Astrocyte of the hippocampus (primary cell): ENCODE data around the gene LOC128125822.
"Not testable (repeated sequence)": the region's sequence is repeated elsewhere in the genome, so short reads cannot be mapped to it uniquely, and the experiment has no call there.

Experiments
- DNase-seq: peaks from one replicate; pipeline ENCODE4 v3.0.0; 2011; ENCODE audit warnings: low read depth, low spot score

LOC128125822 gene

DNA sequence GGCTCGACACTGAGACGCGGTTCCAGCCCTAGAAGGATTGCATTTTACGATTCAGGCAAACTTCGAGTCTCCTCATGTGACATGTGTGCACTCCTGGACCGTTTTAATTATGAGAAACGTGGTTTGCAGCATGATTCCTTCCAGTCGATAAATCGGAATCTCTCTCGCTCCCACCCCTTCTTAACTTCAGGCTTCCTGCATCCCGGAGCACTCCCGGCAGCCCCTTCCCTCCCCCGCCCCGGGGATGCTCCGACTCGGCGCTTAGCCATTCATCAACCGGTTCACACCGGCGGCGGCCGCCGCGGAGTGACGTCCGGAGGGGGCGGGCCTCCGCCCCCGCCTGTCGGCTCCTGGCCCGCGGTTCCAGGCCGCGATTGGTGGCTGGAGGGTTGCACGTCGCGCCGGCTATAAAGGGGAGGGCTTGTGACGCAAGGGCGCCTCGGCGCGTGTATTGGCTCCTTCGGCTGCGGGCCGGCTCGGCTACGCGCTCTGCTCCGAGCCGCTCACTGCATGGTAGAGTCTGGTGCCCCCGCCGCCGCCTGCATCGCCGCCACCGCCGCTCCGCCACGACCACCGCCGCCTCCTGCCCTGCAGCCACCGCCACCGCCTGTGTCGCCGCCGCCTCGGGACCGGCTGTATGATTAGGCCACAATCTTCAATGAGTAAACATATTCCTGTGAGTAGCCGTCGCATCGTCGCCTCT is at the start of gene LOC128125822, which contains the start of gene PTP4A1:
LOC128125822 (plus strand) TSS at position 437 of the 703 bp plus-strand sequence.
PTP4A1 (plus strand) TSS at position 437 of the 703 bp plus-strand sequence. CDS start 4,401 bp downstream, outside the sequence.
- peak; percentile 100 for DNase-seq

DNA sequence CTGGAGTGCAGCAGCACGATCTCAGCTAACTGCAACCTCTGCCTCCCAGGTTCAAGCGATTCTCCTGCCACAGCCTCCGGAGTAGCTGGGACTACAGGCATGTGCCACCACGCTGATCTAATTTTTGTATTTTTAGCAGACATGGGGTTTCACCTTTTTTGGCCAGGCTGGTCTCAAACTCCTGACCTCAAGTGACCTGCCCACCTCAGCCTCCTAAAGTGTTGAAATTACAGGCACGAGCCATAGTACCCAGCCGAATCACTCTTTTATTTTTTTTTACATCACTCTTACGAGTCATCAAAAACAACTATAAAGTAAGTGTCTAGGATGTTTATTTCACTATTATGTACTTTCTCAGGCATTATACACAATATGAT is 49.4 kb upstream of the LOC128125822 start:
- not testable (repeated sequence) for DNase-seq

DNA sequence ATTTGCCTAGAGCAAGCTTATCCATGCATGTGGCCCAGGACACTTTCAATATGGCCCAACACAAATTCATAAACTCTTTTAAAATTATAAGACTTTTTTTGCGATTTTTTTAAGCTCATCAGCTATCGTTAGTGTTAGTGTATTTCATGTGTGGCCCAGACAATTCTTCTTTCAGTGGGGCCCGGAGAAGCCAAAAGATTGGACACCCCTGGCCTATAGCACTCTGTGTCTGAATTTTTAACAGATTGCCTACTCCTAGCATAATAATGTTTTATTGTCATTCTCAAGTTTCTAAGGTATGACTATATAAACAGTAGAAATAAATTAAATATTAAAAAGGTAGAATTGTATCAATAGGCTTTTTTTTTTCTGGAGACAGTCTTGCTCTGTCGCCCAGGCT is 48.6 kb upstream of the LOC128125822 start:
- DNase-seq = no peak

DNA sequence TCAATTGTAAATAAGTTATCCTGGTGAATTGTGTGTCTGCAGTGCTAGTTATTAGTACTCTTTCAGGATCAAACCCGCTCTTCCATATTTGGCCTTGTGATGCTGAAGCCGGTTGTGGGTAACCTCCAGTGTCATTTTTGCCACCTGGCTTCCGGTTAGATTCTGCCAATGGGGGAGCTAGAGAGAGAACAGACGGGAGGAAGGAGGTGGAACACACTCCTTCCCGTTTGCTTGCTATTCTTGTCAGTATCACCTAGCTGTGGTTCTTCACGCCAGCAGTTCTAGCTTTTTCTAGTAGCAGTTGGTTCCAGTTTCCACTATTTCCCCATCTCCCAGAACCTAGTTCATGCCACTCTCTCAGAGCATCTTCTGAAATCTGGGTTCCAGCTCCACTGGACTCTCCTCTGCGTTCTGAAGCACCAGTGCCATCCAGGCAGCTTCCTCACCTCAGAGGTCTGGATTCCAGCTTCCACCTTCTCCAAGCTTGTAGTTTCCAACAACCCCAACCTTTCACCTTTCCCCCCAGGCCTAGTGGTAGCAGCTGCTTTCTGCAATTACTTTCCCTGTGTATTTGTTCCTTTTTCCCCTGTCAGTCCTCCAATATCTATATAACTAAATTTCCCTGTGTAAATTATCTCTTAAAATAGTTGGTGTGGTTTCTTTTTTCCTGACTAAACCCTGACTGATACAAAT is 46.9 kb upstream of the LOC128125822 start:
- no peak for DNase-seq

DNA sequence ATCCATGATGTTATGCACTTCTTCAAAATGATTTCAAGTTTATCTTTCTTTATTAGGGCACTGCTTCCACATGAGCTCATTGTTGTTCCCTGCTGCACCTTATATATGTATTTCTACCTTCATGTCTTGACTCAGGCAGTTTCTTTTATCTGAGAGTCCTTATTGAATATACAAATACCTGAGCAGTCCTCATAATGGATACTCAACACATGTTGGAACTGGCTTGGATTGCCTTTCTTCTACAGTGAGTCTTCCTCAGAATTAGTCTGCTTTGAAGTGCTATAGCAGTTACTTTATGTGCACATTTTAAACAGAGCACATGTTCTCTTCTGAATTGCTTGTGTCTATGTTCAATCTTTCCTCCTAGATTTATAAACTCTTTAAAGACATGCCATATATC is 45.3 kb upstream of the LOC128125822 start:
- no peak for DNase-seq

- peak; percentile 88 for DNase-seq
These were observed 44.4 kb upstream of the LOC128125822 start for GRCh38 chr6:63527658-63528514.

DNA sequence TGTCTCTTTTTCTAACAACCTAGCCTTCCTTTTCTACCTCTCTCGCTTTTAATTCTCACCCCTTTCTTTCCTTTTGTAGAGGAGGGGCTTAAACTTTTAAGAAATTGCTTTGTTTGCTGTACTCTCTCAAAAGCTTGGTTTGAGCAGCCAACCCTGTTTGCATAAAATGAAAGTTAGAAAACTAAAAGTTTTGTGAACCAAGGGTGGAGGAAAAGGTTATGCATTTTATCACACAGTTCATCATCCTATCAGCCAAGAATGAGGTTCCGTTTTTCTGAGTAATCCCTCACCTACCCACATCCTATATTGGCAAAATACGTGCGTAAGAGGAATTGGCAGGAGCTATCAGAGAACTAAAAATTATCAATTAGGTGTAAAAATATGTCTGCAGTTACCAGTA is 42.8 kb upstream of the LOC128125822 start:
- DNase-seq = no peak

DNA sequence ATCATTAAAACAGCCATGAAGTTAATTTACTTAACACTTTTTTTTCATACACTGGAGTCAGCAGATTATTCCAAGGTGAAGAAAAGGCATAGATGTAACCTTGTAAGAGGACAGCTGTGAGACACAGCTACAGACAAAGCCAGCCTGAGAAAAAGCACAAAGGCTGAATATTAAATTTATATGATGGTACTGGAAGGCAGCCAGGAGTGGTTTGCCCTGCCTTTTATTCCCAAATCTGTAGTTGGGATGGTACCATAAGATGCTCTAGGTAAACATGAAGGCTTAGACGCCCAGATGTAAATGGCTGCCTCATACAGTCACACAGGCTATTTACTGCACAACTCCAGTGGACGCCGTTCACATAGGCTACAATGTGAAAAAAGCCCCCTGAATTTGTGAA is 42.1 kb upstream of the LOC128125822 start:
- DNase-seq = no peak

- no peak for DNase-seq
These were observed 41.3 kb upstream of the LOC128125822 start for GRCh38 chr6:63530991-63531390.

- no peak for DNase-seq
These were observed 39.3 kb upstream of the LOC128125822 start for GRCh38 chr6:63533026-63533425.

DNA sequence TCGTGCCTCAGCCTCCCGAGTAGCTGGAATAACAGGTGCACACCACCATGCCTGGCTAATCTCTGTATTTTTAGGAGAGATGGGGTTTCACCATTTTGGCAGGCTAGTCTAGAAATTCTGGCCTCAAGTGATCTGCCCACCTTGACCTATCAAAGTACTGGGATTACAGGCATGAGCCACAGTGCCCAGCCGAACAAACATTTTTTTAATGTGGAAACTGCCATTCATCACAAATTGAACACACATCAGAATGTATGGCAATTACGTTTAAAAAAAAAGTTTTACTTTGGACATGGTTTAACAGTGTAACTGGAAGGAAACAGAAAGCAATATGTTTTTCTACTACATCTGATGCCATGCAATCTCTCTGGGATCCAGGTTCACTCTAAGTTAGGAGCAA is 38.3 kb upstream of the LOC128125822 start:
- no peak for DNase-seq

DNA sequence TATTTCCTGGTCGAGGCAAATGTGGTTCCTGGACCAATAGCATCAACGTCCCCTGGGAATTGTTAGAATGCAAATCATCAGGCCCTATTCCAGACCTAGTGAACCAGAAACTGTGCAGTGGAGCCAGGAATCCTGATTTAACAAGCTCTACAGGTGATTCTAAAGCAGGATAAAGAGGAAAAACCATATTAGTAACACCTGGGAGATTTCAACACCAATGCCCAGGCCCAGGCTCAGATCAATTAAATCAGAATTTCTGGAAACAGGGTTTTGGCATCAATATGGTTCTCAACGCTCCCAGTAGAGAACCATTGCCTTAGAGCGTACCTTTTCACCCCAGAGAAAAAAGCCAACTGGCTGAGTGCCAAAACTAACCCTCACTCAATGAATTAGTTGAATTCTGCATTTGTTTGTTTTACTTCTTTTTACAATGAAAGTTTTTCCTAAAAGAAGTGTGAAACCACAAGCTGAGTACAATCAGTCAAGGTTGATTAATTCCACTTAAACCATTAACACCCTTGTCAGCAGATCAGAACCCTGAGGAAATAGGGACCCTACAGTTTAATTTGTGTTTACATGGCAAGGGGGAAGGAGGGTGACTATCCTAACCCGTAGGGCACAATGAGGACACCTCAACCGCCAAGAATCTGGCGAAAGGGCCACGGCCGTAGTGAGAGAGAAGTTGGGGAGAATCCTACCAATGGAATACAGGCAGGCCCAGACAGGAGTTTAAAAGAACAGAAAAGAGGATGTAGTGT is 34.9 kb upstream of the LOC128125822 start:
- DNase-seq = peak; percentile 18

GRCh38 chr6:63537959-63538300 is 34.4 kb upstream of the LOC128125822 start:
- DNase-seq = no peak

DNA sequence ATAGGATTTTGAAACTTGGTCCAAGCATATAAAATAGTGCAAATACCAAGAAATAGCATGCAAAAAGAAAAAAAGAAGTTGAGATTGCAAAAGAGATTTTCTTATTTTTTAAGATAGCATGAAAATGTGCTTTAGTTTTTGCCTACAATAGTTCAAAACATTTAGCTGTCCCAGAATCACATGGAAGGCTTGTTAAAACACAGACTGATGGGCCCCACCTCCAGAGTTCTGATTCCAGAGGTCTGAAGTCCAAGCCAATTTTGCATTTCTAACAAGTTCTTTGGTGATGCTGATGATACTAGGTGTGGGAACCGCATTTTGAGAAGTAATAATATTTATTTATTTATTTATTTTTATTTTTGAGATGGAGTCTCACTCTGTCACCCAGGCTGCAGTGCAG is 33.7 kb upstream of the LOC128125822 start:
- DNase-seq = no peak

- DNase-seq = no peak
These were observed 29.3 kb upstream of the LOC128125822 start for GRCh38 chr6:63543001-63543400.

DNA sequence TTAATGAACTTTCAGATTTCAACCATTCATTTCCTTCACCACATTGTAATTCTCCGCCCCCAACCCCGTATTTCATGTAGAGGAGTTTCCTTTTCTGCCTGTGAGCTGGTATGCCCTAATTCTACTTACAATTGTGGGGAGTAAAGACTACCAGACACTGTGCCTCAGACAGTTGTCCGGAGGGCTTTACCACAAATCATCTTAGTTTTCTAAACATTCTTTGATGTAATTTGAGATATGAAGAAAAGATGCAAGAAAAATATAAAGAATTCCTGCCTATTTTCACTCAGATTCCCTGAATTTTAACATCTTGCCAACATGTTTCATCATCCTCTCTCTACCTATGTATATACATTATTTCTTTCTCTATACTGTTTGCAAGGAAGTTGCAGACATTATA is 28.3 kb upstream of the LOC128125822 start:
- DNase-seq = no peak

DNA sequence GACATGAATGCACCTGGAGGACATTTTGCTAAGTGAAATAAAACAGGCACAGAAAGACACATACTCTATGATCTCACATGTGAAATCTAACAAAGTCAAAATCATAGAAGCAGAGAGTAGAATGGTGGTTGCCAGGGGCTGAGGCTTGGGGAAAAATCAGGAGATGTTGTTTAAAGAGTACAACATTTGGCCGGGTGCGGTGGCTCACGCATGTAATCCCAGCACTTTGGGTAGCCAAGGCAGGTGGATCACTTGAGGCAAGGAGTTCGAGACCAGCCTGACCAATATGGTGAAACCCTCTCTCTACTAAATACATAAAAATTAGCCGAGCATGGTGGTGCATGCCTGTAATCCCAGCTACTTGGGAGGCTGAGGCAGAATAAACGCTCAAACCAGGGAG is 26.0 kb upstream of the LOC128125822 start:
- no peak for DNase-seq

- no peak for DNase-seq
These were observed 25.6 kb upstream of the LOC128125822 start for GRCh38 chr6:63546697-63547096.

GRCh38 chr6:63549076-63549475 is 23.2 kb upstream of the LOC128125822 start:
- no peak for DNase-seq

- DNase-seq = no peak
These were observed 19.1 kb upstream of the LOC128125822 start for GRCh38 chr6:63553208-63553607.

- DNase-seq = no peak
These were observed 18.4 kb upstream of the LOC128125822 start for GRCh38 chr6:63553900-63554299.

- DNase-seq = no peak
These were observed 17.5 kb upstream of the LOC128125822 start for GRCh38 chr6:63554782-63555181.
